CD4-positive, alpha-beta T cell treated with Interleukin-21 for 1 hour (primary cell): ENCODE measurements around the gene KRT80.

Experiments used
- DNase-seq: peaks from one replicate; pipeline ENCODE4 v3.0.0-alpha.2; 2020

KRT80 gene

DNA sequence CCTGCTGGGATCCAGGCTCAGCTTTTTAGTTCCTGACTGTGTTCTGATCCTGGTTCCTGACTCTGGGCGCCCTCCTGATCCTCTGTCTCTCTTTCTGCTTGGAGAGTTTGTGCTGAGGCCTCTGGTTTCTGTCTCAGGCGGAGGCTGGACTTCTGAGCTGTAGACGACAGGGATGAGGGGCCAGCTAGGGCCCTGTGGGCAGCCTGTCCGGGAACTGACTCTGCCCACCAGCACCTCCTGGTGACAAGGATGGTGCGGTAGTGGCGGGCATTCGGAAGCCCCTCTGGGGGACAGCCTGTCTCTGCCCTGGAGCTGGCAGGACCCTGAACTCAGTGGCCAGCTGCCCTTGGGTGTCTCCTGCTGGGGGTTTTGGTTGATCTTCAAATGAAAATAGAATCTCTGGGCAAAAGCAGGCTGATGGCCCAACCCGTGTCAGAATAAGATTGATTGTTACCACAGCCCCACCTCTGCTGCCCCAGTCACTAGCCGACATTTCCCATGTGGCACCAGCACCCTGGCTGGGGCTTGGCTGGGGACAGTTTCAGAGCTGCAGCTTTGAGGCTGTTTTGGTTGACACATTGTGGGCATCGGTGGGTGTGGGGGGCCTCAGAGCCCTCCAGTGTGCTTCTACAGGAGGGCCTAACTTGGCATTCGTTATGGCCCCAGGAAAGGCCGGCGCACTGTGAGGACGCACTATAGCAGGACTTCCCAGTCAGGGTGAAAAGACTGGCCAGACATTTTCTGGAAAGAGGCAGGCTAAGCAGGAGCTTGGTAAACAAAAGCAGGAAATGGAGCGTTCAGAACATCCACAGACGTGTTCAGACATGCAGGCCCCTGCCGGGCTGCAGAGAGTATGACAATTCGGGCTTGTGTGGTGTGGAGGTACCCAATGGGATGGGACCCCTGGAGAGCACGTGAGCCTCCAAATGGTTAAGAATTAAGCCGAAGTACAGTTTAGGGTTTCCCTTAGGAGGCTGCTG, 16.2 kb downstream of the KRT80 start:
- DNase-seq, result no peak

GRCh38 chr12:52173526-52173925, 18.3 kb downstream of the KRT80 start:
- no peak for DNase-seq

DNA sequence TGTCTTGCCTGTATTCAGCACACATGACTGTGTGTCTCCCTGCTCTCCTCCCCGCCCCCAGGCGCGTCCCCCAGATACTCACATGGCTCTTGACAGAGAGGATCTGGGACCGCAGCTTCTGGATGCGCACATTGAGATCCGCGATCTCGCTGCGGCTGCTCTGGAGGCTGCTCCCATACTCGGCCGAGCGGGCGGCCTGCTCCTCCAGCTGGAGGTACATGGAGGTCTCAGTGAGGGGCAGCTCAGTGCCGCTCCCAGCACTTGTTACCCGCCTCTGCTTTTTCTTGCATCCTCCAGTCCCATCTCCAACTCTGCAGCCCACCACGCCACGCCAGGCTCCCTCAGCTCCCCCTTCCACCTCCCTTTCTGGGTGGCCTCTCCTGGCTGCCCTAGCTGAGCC, 18.9 kb downstream of the KRT80 start:
- DNase-seq, result no peak

DNA sequence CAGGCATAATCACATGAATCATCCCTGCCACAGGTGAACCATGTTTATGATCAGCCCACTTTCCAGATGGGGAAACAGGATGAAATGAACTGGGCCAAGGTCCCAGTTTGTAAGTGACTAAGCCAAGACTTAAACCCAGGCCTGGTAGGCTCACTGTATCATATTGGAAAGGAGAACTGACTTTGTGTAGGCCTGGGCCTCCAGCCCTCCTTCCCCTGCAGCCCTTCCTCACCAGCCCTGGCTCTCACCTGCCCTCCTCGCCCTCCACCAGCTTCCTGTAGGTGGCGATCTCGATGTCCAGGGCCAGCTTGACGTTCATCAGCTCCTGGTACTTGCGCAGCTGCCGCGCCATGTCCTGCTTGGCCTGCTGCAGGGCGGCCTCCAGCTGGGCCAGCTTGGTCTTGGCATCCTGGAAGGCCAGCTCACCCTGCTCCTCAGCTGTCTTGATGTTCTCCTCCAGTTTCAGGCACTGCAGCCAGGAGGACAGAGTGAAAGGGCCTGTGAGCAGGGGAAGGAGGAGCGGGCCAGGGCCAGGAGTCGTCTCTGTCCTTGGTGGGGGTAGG, 19.8 kb downstream of the KRT80 start:
- no peak for DNase-seq

- no peak for DNase-seq
Observed at GRCh38 chr12:52170827-52171226, 21.0 kb downstream of the KRT80 start.

DNA sequence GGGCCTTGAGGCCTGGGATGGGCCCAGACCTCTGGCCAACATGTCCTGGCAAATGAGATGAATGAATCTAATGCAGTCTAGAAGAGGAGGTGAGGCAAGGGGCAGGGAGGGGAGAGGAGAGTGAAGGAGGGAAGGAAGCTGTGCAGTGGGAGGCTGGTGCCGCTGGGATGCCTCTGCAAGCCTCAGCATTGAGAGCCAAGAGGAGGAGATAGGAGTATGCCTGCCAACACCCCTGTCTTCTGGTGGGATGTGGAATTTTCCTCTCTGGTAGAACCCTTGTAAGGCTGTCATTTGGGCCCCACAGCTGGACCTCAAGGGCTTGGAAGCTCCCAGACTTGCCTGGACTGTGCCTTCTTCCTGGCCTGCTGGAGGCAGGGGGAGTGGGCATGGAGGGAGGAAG, 21.9 kb downstream of the KRT80 start:
- DNase-seq, result no peak

DNA sequence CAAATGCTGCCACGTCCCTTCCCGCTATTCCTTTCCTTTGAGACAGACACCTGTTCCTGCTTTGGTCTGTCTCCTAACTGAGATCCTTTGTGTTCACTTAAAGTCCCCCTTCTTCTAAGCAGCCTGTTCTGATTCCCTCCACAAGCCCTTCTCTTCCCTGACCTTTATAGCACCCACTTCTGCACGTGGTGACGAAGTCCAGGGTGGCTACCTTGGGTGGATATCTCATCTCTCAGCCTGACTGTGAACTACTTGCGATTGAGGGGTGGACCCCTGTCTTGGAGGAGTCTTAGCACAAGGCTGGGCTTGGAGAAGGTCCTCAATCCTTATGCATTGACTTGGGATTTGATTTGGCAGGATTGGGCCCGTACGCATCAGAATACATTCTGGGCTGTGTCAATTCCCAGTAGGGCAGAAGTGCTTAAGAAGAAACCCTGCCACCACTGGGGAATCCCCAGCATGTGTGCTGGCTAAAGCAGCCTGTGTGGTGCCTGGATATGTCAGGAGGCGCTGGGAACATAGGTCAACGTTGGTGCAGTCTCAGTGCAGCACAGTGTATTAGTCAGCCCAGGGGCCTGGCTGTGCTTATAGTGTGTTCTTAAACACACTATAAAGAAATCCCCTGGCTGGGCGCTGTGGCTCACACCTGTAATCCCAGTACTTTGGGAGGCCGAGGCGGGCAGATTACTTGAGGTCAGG, 23.6 kb downstream of the KRT80 start:
- DNase-seq, result no peak

DNA sequence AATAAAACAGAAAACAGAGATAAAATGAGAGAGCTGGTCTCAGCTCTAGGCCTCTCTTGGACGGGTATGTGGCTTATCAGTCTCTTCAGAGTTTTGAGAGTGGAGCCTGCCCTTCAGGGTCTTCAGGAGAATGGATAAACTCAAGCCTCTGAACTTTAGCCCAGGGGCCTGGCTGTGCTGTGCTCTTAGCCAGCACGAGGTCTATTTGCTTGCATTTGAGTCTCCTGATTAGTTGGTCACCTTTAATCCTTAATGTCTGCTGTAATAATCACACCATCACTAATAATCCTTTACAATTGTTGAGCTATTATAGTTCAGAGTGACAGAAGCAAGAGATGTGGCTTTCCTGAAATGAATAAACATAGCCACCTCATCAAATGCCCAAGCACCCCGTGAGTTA, 24.3 kb downstream of the KRT80 start:
- no peak for DNase-seq

DNA sequence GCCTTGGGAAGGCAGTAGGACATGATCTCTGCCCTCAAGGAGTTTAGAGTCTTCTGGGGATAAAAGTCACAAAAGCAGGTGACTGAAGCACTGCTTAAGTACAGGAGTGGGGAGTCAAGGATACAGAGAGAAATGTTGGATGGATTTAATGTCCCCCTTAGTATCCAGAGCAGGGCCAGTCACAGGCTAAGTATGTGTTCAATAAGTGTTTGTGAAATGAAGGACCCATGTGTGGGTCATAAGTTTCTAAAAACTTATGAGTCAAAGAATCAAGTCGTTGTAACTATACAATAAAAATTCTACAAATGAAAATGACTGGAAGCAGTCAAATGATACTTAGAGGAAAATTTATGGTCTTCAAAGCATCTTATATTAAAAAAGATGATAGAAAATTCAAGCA, 25.1 kb downstream of the KRT80 start:
- no peak for DNase-seq

DNA sequence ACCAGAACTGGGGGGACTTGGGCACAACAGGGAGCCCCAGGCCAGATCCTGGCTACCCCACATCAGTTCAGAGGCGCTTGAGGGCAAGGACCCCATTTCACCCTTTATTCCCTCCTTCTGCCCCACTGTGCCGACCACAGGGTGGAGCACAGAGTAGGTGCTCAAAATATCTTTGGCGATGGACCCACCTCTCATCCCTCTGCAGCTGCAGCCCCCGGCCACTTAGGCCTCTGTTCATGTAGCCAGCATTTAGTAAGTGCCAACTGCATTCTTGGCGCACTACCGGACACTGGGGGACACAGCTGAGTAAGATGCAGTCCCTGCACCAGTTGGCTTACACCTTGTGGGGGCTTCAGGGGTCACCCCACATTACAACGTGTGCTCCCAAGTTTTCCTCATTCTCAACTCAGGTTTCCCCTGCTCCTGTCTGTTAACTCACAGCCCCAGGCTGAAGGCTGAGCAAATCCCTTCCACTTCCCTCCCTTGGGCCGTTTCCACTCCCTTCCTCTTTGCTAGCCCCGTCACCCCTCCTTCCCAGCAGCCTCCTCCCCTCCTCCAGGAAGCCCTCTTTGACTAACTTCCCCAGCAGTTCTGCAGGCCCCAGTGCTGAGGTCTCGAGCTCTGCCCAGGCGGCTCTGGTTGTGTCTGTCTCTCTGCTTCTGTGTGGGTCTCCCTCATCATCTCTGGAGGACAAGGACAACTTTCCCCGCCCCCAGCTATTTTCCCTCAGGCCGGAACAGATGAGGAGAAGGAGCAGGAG, 26.5 kb downstream of the KRT80 start:
- no peak for DNase-seq

DNA sequence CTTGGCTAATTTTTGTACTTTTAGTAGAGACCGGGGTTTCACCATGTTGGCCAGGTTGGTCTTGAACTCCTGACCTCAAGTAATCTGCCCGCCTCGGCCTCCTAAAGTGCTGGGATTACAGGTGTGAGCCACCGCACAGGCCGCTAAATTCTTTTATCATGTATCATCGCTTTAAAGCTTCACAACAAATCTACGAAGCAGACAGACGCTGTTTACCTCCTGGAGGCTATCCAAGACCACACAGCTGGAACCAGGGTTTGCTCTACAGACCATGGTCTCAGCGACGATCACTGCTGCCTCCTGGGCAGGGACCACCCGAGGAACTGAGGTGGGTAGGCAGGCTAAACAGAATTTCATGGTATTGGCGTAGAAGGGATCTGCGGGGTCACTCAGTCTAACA, 27.2 kb downstream of the KRT80 start:
- DNase-seq, result no peak

- DNase-seq, result no peak
Observed at GRCh38 chr12:52162981-52163380, 28.8 kb downstream of the KRT80 start.

GRCh38 chr12:52160200-52160599, 31.6 kb downstream of the KRT80 start:
- no peak for DNase-seq

DNA sequence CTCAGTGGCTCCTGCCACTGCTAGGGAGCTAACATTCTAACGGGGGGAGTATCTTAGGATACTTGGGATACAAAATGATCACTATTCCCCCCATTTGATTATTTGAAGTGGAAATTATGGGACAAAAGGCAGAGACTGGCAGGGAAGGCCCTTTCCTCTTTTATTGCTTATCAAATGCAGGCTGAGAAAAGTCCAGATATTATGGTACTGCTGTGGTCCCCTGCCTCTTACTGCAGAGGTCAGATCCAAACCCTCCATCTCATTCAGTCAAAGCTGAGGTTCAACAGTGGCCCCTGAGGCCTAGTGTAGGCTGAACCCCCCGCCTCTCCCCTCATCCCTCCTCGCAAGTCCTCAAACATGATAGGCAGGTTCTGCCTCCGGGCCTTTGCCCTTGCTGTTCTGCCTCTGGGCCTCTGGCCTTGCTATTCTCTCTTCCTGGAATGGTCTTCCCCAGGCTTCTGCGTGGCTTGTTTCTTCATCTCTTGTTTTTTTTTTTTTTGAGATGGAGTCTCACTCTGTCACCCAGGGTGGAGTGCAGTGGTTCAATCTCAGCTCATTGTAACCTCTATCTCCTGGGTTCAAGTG, 34.2 kb downstream of the KRT80 start:
- DNase-seq, result no peak

- DNase-seq, result peak; percentile 77
Observed at GRCh38 chr12:52156757-52157565, 34.9 kb downstream of the KRT80 start.

- DNase-seq, result no peak
Observed at GRCh38 chr12:52156311-52156710, 35.5 kb downstream of the KRT80 start.

- DNase-seq, result peak; percentile 82
Observed at GRCh38 chr12:52155048-52155868, 36.6 kb downstream of the KRT80 start.

- DNase-seq, result no peak
Observed at GRCh38 chr12:52152905-52153317, 38.9 kb downstream of the KRT80 start.

- DNase-seq, result peak; percentile 78
Observed at GRCh38 chr12:52151837-52152783, 39.7 kb downstream of the KRT80 start.
